HG03520 (cell line): ENCODE results near the gene BCAS1.
"Not testable (repeated sequence)": the region's sequence is repeated elsewhere in the genome, so short reads cannot be mapped to it uniquely, and the experiment has no call there.

ENCODE experiments used
- ATAC-seq: cut with Tn5 transposase; IDR thresholded peaks from one replicate; pipeline ENCODE4 v1.9.1; 2021; ENCODE audit warnings: mild to moderate bottlenecking, moderate library complexity; ENCODE audit not compliant: unreplicated experiment

The BCAS1 gene

GRCh38 chr20:53994088-53994487, 76.3 kb downstream of the BCAS1 start:
- ATAC-seq, result no peak

GRCh38 chr20:53993310-53993709, 77.1 kb downstream of the BCAS1 start:
- ATAC-seq, result no peak

- ATAC-seq, result no peak
Observed at GRCh38 chr20:53990768-53991450, 79.5 kb downstream of the BCAS1 start.

DNA sequence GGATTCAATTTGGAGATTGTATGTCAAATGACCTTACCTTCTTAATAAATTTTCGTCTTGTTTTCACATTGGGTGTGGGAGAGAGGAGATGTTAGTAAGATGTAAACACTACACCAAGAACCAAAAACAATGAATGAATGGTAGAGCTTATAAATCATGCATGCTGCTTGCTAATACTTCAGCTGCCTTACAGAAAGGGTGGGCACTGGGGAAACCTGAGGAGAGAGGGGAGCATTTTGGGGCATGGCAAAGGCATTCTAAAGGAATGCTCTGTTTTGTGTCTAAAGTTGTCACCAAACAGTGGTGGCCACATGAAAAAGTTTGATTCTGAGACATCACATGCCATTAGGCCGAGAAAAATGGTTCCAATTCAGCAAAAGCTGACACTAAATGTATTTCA, 80.4 kb downstream of the BCAS1 start:
- ATAC-seq, result no peak

- ATAC-seq, result no peak
Observed at GRCh38 chr20:53989401-53989800, 81.0 kb downstream of the BCAS1 start.

GRCh38 chr20:53986037-53986650, 84.2 kb downstream of the BCAS1 start:
- no peak for ATAC-seq

- ATAC-seq, result no peak
Observed at GRCh38 chr20:53985150-53985518, 85.3 kb downstream of the BCAS1 start.

DNA sequence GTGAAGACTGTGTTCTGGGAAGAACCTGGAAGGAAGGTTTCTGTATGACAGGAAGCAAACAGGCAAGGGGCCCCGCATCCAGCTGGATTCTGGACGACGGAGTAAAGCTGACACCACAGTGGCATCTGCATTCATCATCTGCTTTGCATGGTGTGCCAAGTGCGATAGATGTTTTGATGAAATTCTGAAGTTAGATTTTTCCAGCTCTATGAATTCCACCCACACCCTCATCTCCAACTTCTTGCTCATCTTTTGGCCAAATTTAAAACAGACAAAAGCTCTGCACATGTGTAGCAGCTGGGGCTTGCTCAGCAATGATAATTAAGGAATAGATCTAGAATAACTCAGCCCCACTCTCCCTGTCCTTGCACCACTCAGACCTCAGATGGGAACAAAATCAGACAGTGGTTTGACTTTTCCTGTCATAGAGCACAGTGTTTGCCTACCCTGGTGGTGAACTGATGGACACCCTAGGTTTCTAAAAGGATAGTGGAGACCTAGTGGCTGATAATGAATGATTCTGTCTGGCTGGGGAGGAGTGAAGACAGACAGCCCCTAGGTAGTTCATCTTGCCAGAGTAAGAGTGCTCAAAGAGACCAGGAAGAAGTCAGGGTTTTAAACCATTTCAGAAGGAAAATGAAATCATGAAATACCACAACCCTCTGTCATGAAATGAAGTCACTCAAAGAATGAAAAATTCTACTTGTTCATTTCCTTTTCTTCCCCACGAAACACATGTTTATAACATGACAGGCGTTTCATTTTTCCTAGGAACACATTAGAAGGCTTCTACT, 85.8 kb downstream of the BCAS1 start:
- no peak for ATAC-seq

DNA sequence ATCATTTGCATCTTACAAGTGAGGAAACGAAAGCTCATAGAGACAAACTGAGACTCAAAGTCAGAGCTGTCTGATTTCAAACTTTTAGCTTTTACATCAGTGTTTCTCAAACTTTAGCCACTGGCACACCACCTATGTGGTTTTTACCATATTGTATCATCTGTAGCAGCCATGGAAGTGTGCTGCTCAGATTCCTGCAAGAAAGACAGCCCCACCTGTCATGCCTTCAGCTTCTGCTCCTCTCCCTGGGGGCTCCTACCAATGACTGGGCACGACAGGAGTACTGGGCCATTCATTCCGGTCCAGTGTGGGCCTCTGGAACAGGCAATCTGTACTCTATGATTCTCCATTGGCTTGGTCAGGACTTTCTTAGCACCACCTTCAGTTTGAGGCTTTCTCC, 87.0 kb downstream of the BCAS1 start:
- no peak for ATAC-seq

DNA sequence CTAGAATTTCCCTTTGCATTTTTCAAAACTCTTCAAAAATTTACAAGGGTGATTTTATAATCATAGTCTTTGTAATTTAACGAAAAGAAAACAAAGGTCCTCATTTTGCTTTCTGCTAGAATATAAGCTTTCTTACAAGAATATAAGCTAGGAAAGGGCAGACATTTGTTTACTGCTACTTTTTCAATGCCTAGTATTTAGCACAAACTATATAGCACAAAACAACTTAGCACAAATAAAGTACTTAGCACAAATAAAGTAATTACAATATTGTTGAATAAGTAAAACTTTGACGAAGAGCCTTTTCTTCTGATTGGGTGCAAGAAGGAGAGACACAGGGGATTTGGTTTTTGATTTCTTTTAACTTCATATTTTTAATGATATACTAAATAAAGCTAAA, 87.8 kb downstream of the BCAS1 start:
- no peak for ATAC-seq

DNA sequence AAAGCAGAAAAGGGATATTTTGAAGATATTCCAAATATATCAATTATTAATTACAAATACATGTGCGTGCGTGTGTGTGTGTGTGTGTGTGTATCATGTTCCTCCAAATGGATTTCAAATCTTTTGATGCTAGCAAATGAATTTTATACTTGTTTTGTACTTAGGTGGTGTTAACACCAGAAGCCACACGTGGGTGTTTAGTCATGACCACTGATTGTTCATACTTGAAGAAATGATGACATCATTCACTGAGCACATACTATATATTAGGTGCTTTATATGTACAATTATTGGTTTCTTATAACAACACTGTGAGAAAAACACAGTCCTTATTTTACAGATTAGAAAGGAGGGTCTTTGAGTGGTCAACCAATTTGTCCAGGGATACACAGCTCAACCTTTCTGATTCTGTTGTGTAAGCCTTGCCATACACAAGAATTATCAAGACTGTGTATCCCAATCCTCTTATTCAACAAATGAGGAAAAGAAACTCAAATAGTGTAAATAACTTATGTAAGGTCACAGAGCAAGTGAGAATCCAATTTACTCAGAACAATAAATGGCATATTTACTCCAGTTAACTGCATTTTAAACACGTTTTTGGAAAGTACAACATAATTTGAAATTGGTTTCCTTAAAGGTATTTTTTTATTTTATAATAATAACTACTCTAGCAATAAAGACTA, 88.5 kb downstream of the BCAS1 start:
- no peak for ATAC-seq

GRCh38 chr20:53981130-53981529, 89.3 kb downstream of the BCAS1 start:
- no peak for ATAC-seq

DNA sequence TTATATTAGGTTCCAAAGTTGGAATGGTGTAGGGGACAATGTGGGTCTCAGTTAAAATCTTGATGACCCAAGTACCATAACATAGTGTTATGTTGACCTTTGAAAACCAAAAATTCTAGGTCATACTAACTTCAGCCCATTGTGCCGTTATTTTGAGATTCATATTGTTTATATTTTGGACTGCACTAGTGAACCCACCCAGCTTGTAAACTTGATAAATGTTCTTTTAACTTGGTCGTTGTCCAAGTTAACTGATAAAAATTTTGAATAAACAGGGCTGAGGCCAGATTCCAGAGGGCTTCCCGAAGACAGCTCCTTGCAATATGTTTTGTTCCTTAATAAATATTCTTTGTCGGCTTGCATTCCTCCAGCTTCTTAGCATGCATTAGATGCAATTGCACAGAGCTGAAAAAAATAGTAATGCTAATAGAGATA, 90.3 kb downstream of the BCAS1 start:
- no peak for ATAC-seq

DNA sequence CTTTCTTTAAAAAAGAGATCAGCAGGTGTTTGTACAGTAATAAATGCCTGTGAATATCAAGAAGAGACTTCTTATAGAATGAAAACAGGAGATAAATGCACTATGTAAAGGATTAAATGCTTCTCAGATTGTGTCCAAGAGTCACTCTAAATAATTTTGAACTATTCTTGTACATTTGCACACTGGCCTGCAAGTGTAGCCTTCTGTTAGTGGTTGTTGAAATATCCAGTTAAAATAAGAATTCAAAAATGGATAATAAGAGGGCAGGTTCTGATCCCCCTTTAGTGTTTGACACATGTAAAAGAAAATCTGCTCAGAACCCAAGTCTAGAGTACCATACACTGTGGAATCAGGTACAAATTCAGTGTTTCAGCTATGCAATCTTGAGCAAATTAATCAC, 91.9 kb downstream of the BCAS1 start:
- no peak for ATAC-seq

DNA sequence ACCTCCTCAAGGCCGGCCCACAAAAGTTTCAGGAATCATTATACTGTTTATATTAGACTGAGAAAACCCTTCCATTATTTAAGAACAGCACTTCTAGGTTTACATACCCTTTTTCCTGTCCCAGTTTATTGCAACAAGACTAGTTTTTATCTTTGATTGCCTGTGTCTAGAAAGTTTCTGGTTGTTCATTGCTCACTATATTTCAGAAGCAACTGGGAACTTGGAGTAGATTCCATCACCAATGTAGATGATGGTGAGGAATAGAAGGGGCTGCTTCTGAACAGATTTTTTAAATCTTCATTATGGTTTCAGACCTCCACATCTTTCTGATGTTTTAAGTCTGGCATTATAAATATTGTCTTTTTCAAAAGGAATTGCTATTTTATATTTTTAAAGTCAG, 93.0 kb downstream of the BCAS1 start:
- no peak for ATAC-seq

- no peak for ATAC-seq
Observed at GRCh38 chr20:53975761-53976160, 94.6 kb downstream of the BCAS1 start.

DNA sequence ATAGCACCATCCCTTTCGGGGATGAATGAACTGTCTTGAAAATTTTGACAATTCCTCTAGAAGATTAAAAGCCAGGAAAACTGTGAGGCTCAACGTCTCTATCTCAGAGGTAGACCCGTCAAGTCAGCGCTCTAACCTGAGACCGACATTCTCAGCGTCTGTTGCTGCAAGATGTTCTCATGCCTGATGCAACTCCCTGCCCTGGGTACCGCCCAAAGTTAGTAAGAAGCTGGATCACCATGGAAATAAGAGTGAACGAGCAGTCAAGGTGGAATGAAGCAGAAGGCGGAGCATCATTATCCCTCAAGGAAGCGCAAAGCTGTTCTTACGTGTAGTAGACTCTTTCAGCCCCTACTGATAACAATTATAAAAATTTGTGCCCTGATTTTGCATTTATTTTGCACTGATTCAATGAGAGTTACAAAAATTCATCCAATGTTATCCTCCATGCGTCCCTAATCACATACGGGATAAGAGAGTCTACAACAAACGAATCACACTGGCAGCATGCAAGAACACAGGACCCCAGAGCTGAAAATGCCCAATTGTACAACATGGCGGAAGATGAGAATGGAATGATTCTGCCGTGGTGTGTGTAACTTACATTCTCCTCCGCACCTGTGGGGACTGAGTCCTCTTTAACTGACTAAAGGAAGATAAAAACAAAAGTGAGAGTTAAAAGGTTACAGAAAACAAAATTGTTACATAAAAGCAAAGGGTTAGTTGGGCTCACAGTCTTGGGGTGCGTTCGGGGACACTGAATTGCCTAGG, 95.4 kb downstream of the BCAS1 start:
- no peak for ATAC-seq

GRCh38 chr20:53973882-53974281, 96.5 kb downstream of the BCAS1 start:
- not testable (repeated sequence) for ATAC-seq

DNA sequence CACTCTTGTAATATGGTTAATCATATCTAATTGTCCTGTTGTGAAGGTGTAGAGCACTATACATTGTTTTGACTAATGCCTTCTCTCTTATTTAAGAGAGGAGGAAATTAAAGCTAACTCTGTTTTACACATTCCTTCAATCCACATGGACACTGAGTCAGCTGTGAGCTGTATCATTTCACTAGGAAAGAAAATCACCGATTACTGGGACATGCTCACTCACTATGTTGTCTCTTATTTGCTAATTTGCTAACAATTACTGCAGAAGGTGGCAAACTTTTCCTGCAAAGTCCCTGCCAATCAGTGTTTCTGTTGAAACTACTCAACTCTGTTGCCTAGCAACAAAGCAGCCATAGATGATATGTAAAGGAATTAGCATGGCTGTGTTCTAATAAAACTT, 98.2 kb downstream of the BCAS1 start:
- no peak for ATAC-seq

- no peak for ATAC-seq
Observed at GRCh38 chr20:53971096-53971683, 99.2 kb downstream of the BCAS1 start.
